ENCODE measurements around the gene P2RX2.

DNA sequence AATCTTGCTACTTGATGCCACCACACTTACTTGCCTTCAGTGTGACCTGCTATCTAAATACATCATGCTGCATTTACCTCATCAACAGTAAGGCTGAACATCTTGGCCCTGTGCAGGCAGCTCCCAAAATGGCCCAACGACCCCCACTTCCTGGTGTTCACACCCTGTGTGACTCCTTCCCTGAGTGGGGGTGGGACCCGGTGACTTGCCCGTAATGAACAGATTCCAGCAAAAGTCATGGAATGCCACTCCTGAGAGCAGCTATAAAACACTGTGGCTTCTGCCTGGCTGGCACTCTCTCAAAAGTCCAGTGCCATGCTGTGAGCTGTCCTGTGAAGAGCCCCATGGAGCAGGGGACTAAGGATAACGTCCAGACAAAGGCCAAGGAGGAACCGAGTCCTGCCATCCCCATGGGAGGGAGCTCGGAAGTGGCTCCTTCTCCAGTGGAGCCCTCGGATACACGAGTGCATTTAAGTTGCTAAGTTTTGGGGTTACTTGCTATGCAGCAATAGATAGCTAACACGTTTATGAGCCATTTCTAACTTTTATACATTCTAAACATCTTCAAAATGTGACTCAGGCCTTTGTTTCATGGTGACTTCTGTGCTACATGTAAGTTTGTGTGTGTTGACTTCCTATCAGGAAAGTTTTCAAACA, 33.0 kb downstream of the P2RX2 start:
- TF ChIP-seq POLR2AphosphoS5 (IDR thresholded peaks at IDR 0.05; ENCODE audit: borderline replicate concordance, low read depth, low read length) (no peak), EZH2 (IDR thresholded peaks at IDR 0.05) (no peak), FOXP2 (optimal IDR thresholded peaks at IDR 0.05; ENCODE audit: control extremely low read depth, extremely low read length, insufficient read depth) (no peak)

Measured in SK-N-MC (cell line).